Activated CD4-positive, alpha-beta memory T cell treated with anti-CD3 and anti-CD28 coated beads, Interleukin-2, amount 10 ng/mL, durations not matched to agents 7 days and 5 days (primary cell): ENCODE data around the gene PPP4R2. TPM values are rescaled to one million over a fixed set of nuclear protein-coding genes. Genes with fewer than 3 reads are reported as not detected.

Source experiments
- CTCF ChIA-PET: fragments of 350-600 bp; sonication (Branson Sonifier 250); formaldehyde crosslinking; loops from one replicate; lab custom pipeline; 2021; ENCODE audit warnings: antibody characterized with exemption, inconsistent platforms; lab: Charles Lee
- POLR2A ChIA-PET: fragments of 350-600 bp; sonication (Branson Sonifier 250); formaldehyde crosslinking; loops from one replicate; lab custom pipeline; 2021; ENCODE audit warnings: antibody characterized with exemption; lab: Charles Lee
- DNase-seq: peaks from one replicate; pipeline ENCODE4 v3.0.0-alpha.2; 2020
- H3K27ac Mint-ChIP-seq: one replicate; pipeline ENCODE4 v1.8.0; 2021; ENCODE audit warnings: mild to moderate bottlenecking, mixed read lengths
- H3K27me3 Mint-ChIP-seq: one replicate; pipeline ENCODE4 v1.8.0; 2021; ENCODE audit warnings: mixed read lengths
- H3K36me3 Mint-ChIP-seq: one replicate; pipeline ENCODE4 v1.8.0; 2021; ENCODE audit warnings: low read depth, mixed read lengths
- H3K4me1 Mint-ChIP-seq: one replicate; pipeline ENCODE4 v1.8.0; 2021; ENCODE audit warnings: mixed read lengths
- H3K4me3 Mint-ChIP-seq: one replicate; pipeline ENCODE4 v1.8.0; 2021; ENCODE audit warnings: mild to moderate bottlenecking, mixed read lengths
- H3K9me3 Mint-ChIP-seq: one replicate; pipeline ENCODE4 v1.8.0; 2021; ENCODE audit warnings: mixed read lengths
- total RNA-seq, 2 experiments: library from RNA; stranded (reverse); gene quantifications; one replicate each; pipeline ENCODE4 v1.2.3, GENCODE V29; 2021

PPP4R2 gene
- total RNA-seq, 2 experiments from 2014 or later, result 105 to 106 TPM

DNA sequence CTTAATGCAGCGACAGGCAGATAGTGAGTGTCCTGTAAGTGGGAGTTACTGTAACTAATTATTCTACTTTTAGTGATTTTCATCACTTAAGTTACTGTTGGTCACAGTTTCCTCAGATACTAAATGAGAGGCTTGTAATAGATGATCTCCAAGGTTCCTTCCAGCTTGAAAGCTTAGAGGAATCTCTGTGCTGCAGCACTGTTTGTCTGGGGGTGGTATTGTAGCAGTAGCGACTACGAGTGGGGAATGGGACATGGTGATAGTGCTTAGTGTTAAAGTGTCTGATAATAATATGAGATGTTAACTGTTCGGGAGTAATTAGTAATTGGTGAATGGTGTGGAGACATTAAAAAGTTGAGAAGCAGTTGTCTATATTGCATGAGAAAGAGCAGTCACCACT lies 12.4 kb downstream of the PPP4R2 start:
- H3K4me1 Mint-ChIP-seq, result peaks cover 58% of the 10 kb centered on the region
- H3K4me3 Mint-ChIP-seq, result no peak overlapping the region
- no peaks in the 10 kb centered on the region for H3K9me3 Mint-ChIP-seq
- no peaks in the 10 kb centered on the region for H3K27me3 Mint-ChIP-seq
- no peak for DNase-seq
- H3K27ac Mint-ChIP-seq, result no peak overlapping the region
- ChIA-PET POLR2A (interaction anchor here (1.7 kb wide), 1 partner anchor 12 kb away, joined by 6 read pairs; no protein-coding TSS in a partner anchor), CTCF (interaction anchor here (1.0 to 2.3 kb wide), 3 partner anchors 8 to 48 kb away, joined by 3 to 8 read pairs (median 4); no protein-coding TSS in a partner anchor)
- peaks cover 63% of the 10 kb centered on the region for H3K36me3 Mint-ChIP-seq

DNA sequence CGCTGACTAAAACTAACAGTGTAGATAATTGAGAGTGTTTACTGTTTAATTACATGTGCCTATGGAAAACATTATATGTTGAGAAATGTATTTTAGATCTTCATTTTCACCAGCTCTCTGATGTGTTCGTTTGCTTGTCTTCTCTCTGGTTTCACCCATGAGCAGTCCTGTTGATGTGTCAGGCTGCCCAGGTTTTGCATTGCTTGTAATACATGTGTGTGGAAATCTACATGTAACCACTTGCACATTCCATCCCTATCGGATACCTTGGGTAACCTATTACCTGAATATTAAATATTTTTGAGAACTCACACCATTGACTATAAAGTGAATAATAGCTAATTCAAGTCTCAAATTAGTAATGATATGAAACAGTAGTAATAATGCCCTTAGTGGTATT lies 13.1 kb downstream of the PPP4R2 start:
- DNase-seq, result no peak
- ChIA-PET POLR2A (interaction anchor here (1.4 to 1.7 kb wide), 2 partner anchors 11 to 13 kb away, joined by 6 read pairs; partner anchors contain the start of gene PPP4R2), CTCF (interaction anchor here (1.1 to 2.3 kb wide), 2 partner anchors 10 to 47 kb away, joined by 3 to 8 read pairs; no protein-coding TSS in a partner anchor)
- H3K4me1 Mint-ChIP-seq, result peaks cover 51% of the 10 kb centered on the region
- H3K27ac Mint-ChIP-seq, result no peak overlapping the region
- H3K4me3 Mint-ChIP-seq, result no peak overlapping the region
- no peaks in the 10 kb centered on the region for H3K9me3 Mint-ChIP-seq
- peaks cover 59% of the 10 kb centered on the region for H3K36me3 Mint-ChIP-seq
- no peaks in the 10 kb centered on the region for H3K27me3 Mint-ChIP-seq

DNA sequence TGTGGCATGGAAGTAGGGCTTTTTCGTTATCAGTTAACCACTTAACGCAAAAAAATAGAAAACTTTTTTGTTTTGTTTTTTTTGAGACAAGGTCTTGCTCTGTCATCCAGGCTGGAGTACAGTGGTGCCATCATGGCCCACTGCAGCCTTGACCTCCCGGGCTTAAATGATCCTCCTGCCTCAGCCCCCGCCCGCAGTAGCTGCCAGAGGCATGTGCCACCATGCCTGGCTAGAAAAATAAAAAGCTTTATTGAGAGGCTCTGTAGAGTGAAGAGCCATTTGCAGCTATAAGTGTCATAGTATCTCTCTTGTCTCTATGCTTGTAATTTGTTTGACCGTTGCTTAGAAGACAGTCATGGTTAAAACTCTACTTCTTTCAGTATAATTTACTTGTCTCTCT lies 13.5 kb downstream of the PPP4R2 start:
- ChIA-PET CTCF (interaction anchor here (1.1 kb wide), 1 partner anchor 10 kb away, joined by 3 read pairs; no protein-coding TSS in a partner anchor), POLR2A (interaction anchor here (1.1 to 1.7 kb wide), 3 partner anchors 10 to 14 kb away, joined by 3 to 6 read pairs (median 6); partner anchors contain the start of gene PPP4R2)
- peaks cover 51% of the 10 kb centered on the region for H3K4me1 Mint-ChIP-seq
- no peak overlapping the region for H3K4me3 Mint-ChIP-seq
- no peak overlapping the region for H3K27ac Mint-ChIP-seq
- no peaks in the 10 kb centered on the region for H3K27me3 Mint-ChIP-seq
- peaks cover 58% of the 10 kb centered on the region for H3K36me3 Mint-ChIP-seq
- DNase-seq, result no peak
- no peaks in the 10 kb centered on the region for H3K9me3 Mint-ChIP-seq

DNA sequence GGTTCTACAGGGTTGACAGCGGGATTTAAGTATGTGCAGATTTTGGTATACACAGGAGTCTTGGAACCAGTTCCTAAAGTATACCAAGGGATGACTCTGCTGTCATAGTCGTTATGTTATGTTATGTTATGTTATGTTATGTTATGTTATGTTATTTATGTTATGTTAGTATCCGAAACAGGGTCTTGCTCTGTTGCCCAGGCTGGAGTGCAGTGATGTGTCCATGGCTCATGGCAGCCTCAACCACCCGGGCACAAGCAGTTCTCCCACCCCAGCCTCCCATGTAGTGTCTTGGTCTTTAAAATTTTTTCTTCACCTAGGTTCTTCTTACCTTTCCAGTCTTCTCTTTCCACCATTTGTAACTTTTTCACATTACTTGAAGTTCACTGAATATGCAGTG lies 21.7 kb downstream of the PPP4R2 start:
- POLR2A ChIA-PET, result no interaction called here
- H3K27me3 Mint-ChIP-seq, result no peaks in the 10 kb centered on the region
- peaks cover 30% of the 10 kb centered on the region for H3K4me1 Mint-ChIP-seq
- H3K27ac Mint-ChIP-seq, result no peak overlapping the region
- H3K9me3 Mint-ChIP-seq, result no peaks in the 10 kb centered on the region
- CTCF ChIA-PET, result no interaction called here
- H3K36me3 Mint-ChIP-seq, result peaks cover 36% of the 10 kb centered on the region
- H3K4me3 Mint-ChIP-seq, result no peak overlapping the region
- DNase-seq, result no peak

DNA sequence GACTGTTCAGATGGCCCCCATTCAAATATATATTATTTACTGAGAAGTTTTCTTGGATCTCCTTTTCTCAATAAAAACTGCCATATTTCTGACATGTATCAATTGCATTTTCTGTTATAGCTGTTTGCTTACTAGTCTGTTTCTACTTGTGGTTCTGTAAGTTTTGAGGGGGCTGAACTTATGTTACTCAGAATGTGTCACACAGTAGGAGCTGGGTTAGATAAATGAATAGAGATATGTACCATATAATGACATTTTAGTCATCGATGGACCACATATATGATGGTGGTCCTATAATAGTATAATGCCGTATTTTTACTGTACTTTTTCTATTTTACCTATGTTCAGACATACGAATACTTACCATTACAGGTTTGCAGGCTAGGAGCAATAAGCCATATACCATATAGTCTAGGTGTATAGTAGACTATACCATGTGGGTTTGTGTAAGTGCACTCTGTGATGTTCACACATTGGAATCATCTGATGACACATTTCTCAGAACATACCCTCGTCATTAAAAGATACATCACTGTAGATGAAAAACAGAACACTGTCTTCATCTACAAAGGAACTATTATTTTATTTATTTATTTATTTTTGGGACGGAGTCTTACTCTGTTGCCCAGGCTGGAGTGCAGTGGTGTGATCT lies 22.3 kb downstream of the PPP4R2 start:
- Mint-ChIP-seq H3K27ac (no peak overlapping the region), H3K27me3 (no peaks in the 10 kb centered on the region), H3K4me3 (no peak overlapping the region), H3K36me3 (peaks cover 36% of the 10 kb centered on the region), H3K9me3 (no peaks in the 10 kb centered on the region), H3K4me1 (peaks cover 30% of the 10 kb centered on the region)
- ChIA-PET CTCF (no interaction called here), POLR2A (no interaction called here)
- no peak for DNase-seq

DNA sequence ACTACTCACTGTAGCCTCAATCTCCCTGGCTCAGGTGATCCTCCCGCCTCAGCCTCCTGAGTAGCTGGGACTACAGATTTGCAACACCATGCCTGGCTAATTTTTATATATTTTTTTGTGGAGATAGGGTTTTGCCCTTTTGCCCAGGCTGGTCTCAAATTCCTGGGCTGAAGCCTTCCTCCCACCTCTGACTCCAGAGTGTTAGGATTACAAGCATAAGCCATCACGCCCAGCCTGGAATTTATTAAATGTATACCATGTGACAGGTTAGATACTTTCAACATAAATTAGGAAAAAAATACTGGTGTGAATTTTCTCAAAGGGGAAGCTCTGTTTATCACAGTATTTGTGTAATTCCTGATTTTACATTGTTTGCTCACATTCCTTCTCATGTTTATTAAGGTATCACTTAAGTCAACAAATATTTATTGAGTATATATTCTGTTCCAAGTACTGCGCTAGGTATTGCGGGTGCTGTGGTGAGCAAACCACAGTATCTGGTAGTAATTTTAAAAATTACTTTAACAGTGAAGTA lies 24.8 kb downstream of the PPP4R2 start:
- no peak for DNase-seq
- Mint-ChIP-seq H3K4me1 (peaks cover 36% of the 10 kb centered on the region), H3K27ac (no peak overlapping the region), H3K36me3 (peaks cover 26% of the 10 kb centered on the region), H3K4me3 (no peak overlapping the region), H3K9me3 (no peaks in the 10 kb centered on the region), H3K27me3 (no peaks in the 10 kb centered on the region)
- POLR2A ChIA-PET, result interaction anchor here (2.1 kb wide), 1 partner anchor 12 kb away, joined by 6 read pairs; no protein-coding TSS in a partner anchor
- CTCF ChIA-PET, result interaction anchor here (0.7 kb wide), 1 partner anchor 359 kb away, joined by 3 read pairs; no protein-coding TSS in a partner anchor

DNA sequence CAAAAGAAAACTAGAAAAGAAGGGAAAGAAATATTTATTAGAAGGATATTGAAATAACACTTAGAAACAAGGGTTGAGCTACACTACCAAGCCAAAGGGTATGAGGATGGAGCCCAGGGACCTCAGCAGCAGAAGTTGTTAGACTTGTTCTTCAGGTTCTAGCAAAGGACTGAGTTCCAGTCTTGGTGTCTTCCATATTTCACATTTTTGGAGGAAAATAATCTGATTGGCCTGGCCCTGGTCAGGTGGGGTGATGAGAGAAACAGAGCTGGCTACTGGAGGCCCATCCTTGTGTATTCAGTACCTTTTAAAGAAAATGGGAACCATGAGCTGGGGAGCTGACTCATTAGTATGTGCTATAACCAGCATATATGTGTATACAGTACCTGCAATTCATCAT lies 28.2 kb downstream of the PPP4R2 start:
- POLR2A ChIA-PET, result no interaction called here
- no peak overlapping the region for H3K27ac Mint-ChIP-seq
- CTCF ChIA-PET, result interaction anchor here (1.8 kb wide), 1 partner anchor 31 kb away, joined by 5 read pairs; no protein-coding TSS in a partner anchor
- DNase-seq, result no peak
- H3K4me1 Mint-ChIP-seq, result peaks cover 43% of the 10 kb centered on the region
- H3K36me3 Mint-ChIP-seq, result peaks cover 25% of the 10 kb centered on the region
- no peaks in the 10 kb centered on the region for H3K27me3 Mint-ChIP-seq
- H3K9me3 Mint-ChIP-seq, result no peaks in the 10 kb centered on the region
- no peak overlapping the region for H3K4me3 Mint-ChIP-seq

DNA sequence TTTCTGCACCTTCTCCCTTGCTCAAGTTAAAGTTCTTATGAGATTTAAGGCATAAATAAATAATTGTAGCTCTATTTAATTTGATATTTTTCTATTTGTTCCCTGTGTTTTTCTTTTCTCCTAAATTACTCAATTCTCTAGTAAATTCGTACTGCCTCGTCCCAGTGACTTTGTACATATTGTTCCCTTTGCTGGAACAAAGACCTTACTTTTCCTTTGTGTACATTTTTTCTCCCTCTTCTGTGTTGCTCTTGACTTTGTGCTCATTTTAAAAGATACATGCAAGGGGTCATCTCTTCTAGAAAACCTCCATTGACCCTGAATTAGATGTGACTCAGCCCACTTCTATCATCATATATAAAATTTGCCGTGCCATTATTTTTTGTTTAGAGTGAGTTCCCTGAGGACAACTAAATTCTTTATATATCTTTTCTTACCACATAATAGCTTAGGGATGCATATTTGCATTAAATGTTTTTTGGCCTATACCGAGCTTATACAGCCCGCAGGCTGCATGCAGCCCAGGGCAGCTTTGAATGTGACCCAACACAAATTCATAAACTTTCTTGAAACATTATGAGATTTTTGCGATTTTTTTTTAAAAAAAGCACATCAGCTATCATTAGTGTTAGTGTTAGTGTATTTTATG lies 29.6 kb downstream of the PPP4R2 start:
- Mint-ChIP-seq H3K27me3 (no peaks in the 10 kb centered on the region), H3K4me1 (peaks cover 45% of the 10 kb centered on the region), H3K36me3 (peaks cover 28% of the 10 kb centered on the region), H3K9me3 (no peaks in the 10 kb centered on the region), H3K4me3 (no peak overlapping the region), H3K27ac (no peak overlapping the region)
- POLR2A ChIA-PET, result interaction anchor here (0.7 to 1.1 kb wide), 2 partner anchors 29 to 34 kb away, joined by 3 to 4 read pairs; partner anchors contain the start of gene PPP4R2
- no peak for DNase-seq
- CTCF ChIA-PET, result interaction anchor here (1.5 kb wide), 1 partner anchor 30 kb away, joined by 4 read pairs; no protein-coding TSS in a partner anchor

DNA sequence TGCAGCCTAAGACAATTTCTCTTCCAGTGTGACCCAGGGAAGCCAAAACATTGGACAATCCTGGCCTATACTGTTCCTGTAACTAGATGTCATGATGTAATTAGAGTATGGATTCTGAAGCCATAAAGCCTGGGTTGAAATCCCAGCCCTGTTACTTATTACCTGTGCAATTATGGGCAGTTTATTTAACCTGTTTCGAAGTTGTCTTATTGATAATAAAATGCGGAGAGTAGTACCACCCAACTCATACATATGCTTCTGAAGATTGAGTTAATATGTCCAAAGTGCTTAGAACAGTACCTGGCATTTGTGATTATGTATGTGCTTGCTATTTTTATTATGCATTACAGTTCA lies 30.1 kb downstream of the PPP4R2 start:
- H3K36me3 Mint-ChIP-seq, result peaks cover 28% of the 10 kb centered on the region
- no peaks in the 10 kb centered on the region for H3K9me3 Mint-ChIP-seq
- no peak for DNase-seq
- no peak overlapping the region for H3K4me3 Mint-ChIP-seq
- H3K27ac Mint-ChIP-seq, result no peak overlapping the region
- H3K4me1 Mint-ChIP-seq, result peaks cover 44% of the 10 kb centered on the region
- no peaks in the 10 kb centered on the region for H3K27me3 Mint-ChIP-seq
- CTCF ChIA-PET, result interaction anchor here (1.5 kb wide), 1 partner anchor 30 kb away, joined by 4 read pairs; no protein-coding TSS in a partner anchor
- POLR2A ChIA-PET, result interaction anchor here (0.9 kb wide), 1 partner anchor 18 kb away, joined by 3 read pairs; no protein-coding TSS in a partner anchor

DNA sequence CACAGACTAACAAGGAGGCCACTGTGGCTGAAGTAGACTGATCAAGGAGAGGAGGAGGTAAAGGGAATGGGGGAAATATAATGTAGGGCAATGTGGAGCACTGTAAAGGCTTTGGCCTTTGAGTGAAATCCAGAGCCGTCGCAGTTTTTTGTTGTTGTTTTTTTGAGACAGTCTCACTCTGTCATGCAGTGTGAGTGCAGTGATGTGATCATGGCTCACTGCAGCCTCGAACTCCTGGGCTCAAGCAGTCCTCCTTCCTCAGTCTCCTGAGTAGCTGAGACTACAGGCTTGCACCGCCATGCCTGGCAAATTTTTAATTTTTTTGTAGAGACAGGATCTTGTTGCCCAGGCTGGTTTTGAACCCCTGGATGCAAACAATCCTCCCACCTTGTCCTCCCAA lies 32.2 kb downstream of the PPP4R2 start:
- POLR2A ChIA-PET, result interaction anchor here (0.6 to 1.9 kb wide), 4 partner anchors 27 to 56 kb away, joined by 3 to 6 read pairs (median 4); partner anchors contain the start of gene PPP4R2
- no peaks in the 10 kb centered on the region for H3K9me3 Mint-ChIP-seq
- peaks cover 50% of the 10 kb centered on the region for H3K4me1 Mint-ChIP-seq
- no peak overlapping the region for H3K4me3 Mint-ChIP-seq
- H3K36me3 Mint-ChIP-seq, result peaks cover 34% of the 10 kb centered on the region
- DNase-seq, result no peak
- peak overlapping the region; percentile 26 for H3K27ac Mint-ChIP-seq
- no peaks in the 10 kb centered on the region for H3K27me3 Mint-ChIP-seq
- CTCF ChIA-PET, result no interaction called here

DNA sequence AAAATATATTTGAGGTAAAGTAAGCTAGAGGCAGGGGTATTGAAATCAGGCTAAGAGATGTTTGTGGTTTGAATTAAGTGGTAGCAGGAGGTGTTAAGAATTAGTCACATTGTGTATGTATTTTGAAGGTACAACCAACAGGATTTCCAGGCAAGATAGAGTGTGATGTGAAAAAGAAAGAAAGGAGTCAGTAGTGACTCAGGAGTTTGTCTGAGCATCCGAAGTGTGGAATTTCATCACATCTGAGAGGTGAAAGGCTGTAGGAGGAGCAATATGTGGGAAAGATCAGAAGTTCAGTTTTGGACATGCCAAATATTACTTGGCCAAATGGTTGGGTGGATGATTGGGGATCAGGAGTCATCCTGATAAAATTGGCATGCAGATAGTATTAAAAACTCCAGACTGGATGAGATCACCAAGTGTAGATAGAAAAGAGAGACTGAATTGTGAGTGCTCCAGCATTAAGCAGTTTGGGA lies 32.7 kb downstream of the PPP4R2 start:
- no peaks in the 10 kb centered on the region for H3K27me3 Mint-ChIP-seq
- H3K9me3 Mint-ChIP-seq, result no peaks in the 10 kb centered on the region
- no peak for DNase-seq
- POLR2A ChIA-PET, result interaction anchor here (1.3 to 1.9 kb wide), 3 partner anchors 27 to 33 kb away, joined by 3 to 6 read pairs (median 4); partner anchors contain the start of gene PPP4R2
- no peak overlapping the region for H3K4me3 Mint-ChIP-seq
- H3K36me3 Mint-ChIP-seq, result peaks cover 34% of the 10 kb centered on the region
- H3K4me1 Mint-ChIP-seq, result peaks cover 48% of the 10 kb centered on the region
- peak overlapping the region; percentile 26 for H3K27ac Mint-ChIP-seq
- CTCF ChIA-PET, result interaction anchor here (0.6 kb wide), 1 partner anchor 45 kb away, joined by 3 read pairs; no protein-coding TSS in a partner anchor

DNA sequence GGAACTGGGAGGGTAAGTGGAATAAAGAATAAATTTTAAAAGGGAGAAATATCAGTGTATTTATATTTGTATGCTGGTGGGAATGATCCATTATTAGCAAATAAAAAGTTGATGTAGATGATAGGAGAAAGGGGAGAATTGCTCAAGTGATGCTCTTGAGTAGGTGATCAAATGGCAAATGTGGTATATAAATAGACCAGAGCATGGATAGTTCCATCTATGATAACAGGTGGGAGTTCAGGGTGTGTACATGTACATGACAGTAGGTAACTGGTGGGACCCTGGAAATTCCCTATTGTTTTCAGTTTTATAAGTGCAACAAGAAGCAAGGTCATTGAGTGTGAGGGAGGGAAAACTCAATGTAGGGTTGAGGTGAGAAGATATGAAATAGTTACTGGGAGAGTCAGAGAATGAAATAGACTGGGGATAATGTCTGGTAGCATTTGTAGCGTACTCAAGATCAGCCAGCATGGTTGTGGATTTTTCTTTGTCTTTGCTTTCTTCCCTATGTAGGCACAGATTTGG lies 33.5 kb downstream of the PPP4R2 start:
- no peaks in the 10 kb centered on the region for H3K27me3 Mint-ChIP-seq
- ChIA-PET POLR2A (interaction anchor here (1.6 to 1.9 kb wide), 2 partner anchors 30 to 34 kb away, joined by 4 to 6 read pairs; partner anchors contain the start of gene PPP4R2), CTCF (no interaction called here)
- DNase-seq, result no peak
- no peak overlapping the region for H3K4me3 Mint-ChIP-seq
- no peaks in the 10 kb centered on the region for H3K9me3 Mint-ChIP-seq
- H3K4me1 Mint-ChIP-seq, result peaks cover 54% of the 10 kb centered on the region
- peaks cover 39% of the 10 kb centered on the region for H3K36me3 Mint-ChIP-seq
- H3K27ac Mint-ChIP-seq, result no peak overlapping the region
